Type B pancreatic cell (in vitro differentiated cells): ENCODE data around the gene ZNF397. TPM values are rescaled to one million over a fixed set of nuclear protein-coding genes. Genes with fewer than 3 reads are reported as not detected.
A peak's percentile ranks its signal among the peaks of the same experiment; 100 is the strongest.

ENCODE experiments used
- DNase-seq: peaks from one replicate; pipeline ENCODE4 v3.0.0; 2021; ENCODE audit warnings: mixed read lengths; ENCODE audit not compliant: unreplicated experiment; ENCODE audit errors: extremely low spot score
- H3K27ac Mint-ChIP-seq: 2 replicates; pipeline ENCODE4 v1.8.0; 2021; ENCODE audit warnings: mild to moderate bottlenecking, mixed read lengths
- H3K27me3 Mint-ChIP-seq: 2 replicates; pipeline ENCODE4 v1.8.0; 2021; ENCODE audit warnings: mixed read lengths
- H3K36me3 Mint-ChIP-seq: 2 replicates; pipeline ENCODE4 v1.8.0; 2021; ENCODE audit warnings: mixed read lengths
- H3K4me1 Mint-ChIP-seq: one replicate; pipeline ENCODE4 v1.8.0; 2021; ENCODE audit warnings: mixed read lengths; ENCODE audit not compliant: unreplicated experiment
- H3K4me3 Mint-ChIP-seq: 2 replicates; pipeline ENCODE4 v1.8.0; 2021; ENCODE audit warnings: mild to moderate bottlenecking, mixed read lengths
- H3K9me3 Mint-ChIP-seq: 2 replicates; pipeline ENCODE4 v1.8.0; 2021; ENCODE audit warnings: mixed read lengths
- CTCF ChIP-seq: fragments of 200-600 bp; sonication (generic); conservative IDR thresholded peaks from 2 replicates; pipeline ENCODE4 v1.5.0; 2021; ENCODE audit warnings: antibody characterized with exemption, mild to moderate bottlenecking
- total RNA-seq: library from RNA; stranded (reverse); gene quantifications from 2 replicates; pipeline ENCODE4 v1.2.1, GENCODE V29; 2021; ENCODE audit warnings: low replicate concordance

The ZNF397 gene
- total RNA-seq, 1 donor from 2014 or later: 39.1 TPM

GRCh38 chr18:35239314-35239713, 1.5 kb upstream of the ZNF397 start:
- no peak for TF ChIP-seq CTCF
- H3K27me3 Mint-ChIP-seq: no peaks in the 10 kb centered on the region
- peaks cover 2% of the 10 kb centered on the region for H3K9me3 Mint-ChIP-seq
- peaks cover 19% of the 10 kb centered on the region for H3K36me3 Mint-ChIP-seq
- no peak for DNase-seq
- H3K27ac Mint-ChIP-seq: no peak overlapping the region
- H3K4me1 Mint-ChIP-seq: peaks cover 5% of the 10 kb centered on the region
- H3K4me3 Mint-ChIP-seq: peak overlapping the region; percentile 64

- Mint-ChIP-seq H3K27me3 (no peaks in the 10 kb centered on the region), H3K4me1 (peaks cover 5% of the 10 kb centered on the region), H3K27ac (peak overlapping the region; percentile 99), H3K9me3 (peaks cover 4% of the 10 kb centered on the region), H3K36me3 (peaks cover 40% of the 10 kb centered on the region), H3K4me3 (peak overlapping the region; percentile 99)
- no peak for TF ChIP-seq CTCF
- no peak for DNase-seq
Measured at GRCh38 chr18:35241448-35241804, 592 bp downstream of the ZNF397 start.

- DNase-seq: no peak
- no peak for TF ChIP-seq CTCF
- peaks cover 4% of the 10 kb centered on the region for H3K9me3 Mint-ChIP-seq
Measured at GRCh38 chr18:35242426-35242825, 1.6 kb downstream of the ZNF397 start.

GRCh38 chr18:35244671-35245070, 3.8 kb downstream of the ZNF397 start:
- H3K36me3 Mint-ChIP-seq: peaks cover 53% of the 10 kb centered on the region
- H3K9me3 Mint-ChIP-seq: peaks cover 4% of the 10 kb centered on the region
- no peaks in the 10 kb centered on the region for H3K27me3 Mint-ChIP-seq
- TF ChIP-seq CTCF: no peak
- H3K4me1 Mint-ChIP-seq: peaks cover 5% of the 10 kb centered on the region
- H3K27ac Mint-ChIP-seq: no peak overlapping the region
- H3K4me3 Mint-ChIP-seq: no peak overlapping the region
- DNase-seq: no peak

More at GRCh38 chr18:35242426-35242825, 1.6 kb downstream of the ZNF397 start:
- Mint-ChIP-seq H3K4me3 (peak overlapping the region; percentile 99), H3K27me3 (no peaks in the 10 kb centered on the region), H3K27ac (peak overlapping the region; percentile 23), H3K36me3 (peaks cover 47% of the 10 kb centered on the region), H3K4me1 (peaks cover 5% of the 10 kb centered on the region)

- peaks cover 63% of the 10 kb centered on the region for H3K36me3 Mint-ChIP-seq
- H3K27ac Mint-ChIP-seq: no peak overlapping the region
- no peaks in the 10 kb centered on the region for H3K27me3 Mint-ChIP-seq
- H3K9me3 Mint-ChIP-seq: peaks cover 4% of the 10 kb centered on the region
- peaks cover 5% of the 10 kb centered on the region for H3K4me1 Mint-ChIP-seq
- TF ChIP-seq CTCF: no peak
- DNase-seq: no peak
- no peak overlapping the region for H3K4me3 Mint-ChIP-seq
Measured at GRCh38 chr18:35245719-35246317, 5.0 kb downstream of the ZNF397 start.
